ENCODE results near the gene AK2.

The AK2 gene

GRCh38 chr1:32972814-32973428 is 63.8 kb downstream of the AK2 start:
- DNase-seq (ENCODE audit: low read depth) = peak; percentile 48

GRCh38 chr1:32971576-32971975 is 65.1 kb downstream of the AK2 start:
- no peak for DNase-seq (ENCODE audit: low read depth)

GRCh38 chr1:32971156-32971555 is 65.5 kb downstream of the AK2 start:
- DNase-seq (ENCODE audit: low read depth) = no peak

GRCh38 chr1:32969566-32969965 is 67.1 kb downstream of the AK2 start:
- DNase-seq (ENCODE audit: low read depth) = peak; percentile 17

GRCh38 chr1:32967888-32968568 is 68.7 kb downstream of the AK2 start:
- peak; percentile 79 for DNase-seq (ENCODE audit: low read depth)

- no peak for DNase-seq (ENCODE audit: low read depth)
Measured at GRCh38 chr1:32966900-32967299, 69.8 kb downstream of the AK2 start.

- no peak for DNase-seq (ENCODE audit: low read depth)
Measured at GRCh38 chr1:32965251-32965747, 71.4 kb downstream of the AK2 start.

- DNase-seq (ENCODE audit: low read depth) = peak; percentile 96
Measured at GRCh38 chr1:32964461-32965250, 72.0 kb downstream of the AK2 start, which contains the start of gene RNF19B. TSS of gene RNF19B (minus strand) at chr1:32964809. CDS start at chr1:32964685, 124 bp downstream.

GRCh38 chr1:32963746-32964460 is 72.8 kb downstream of the AK2 start:
- DNase-seq (ENCODE audit: low read depth) = peak; percentile 72

GRCh38 chr1:32962248-32962896 is 74.3 kb downstream of the AK2 start:
- DNase-seq (ENCODE audit: low read depth) = peak; percentile 21

GRCh38 chr1:32960819-32961355 is 75.8 kb downstream of the AK2 start:
- no peak for DNase-seq (ENCODE audit: low read depth)

GRCh38 chr1:32960342-32960741 is 76.3 kb downstream of the AK2 start:
- no peak for DNase-seq (ENCODE audit: low read depth)

GRCh38 chr1:32958827-32959226 is 77.9 kb downstream of the AK2 start:
- DNase-seq (ENCODE audit: low read depth) = no peak

Data from ELR (cell line).